Brain microvascular endothelial cell (primary cell): ENCODE measurements around the gene EPSTI1.
A peak's percentile ranks its signal among the peaks of the same experiment; 100 is the strongest.

Experiments
- DNase-seq: peaks from one replicate; pipeline ENCODE4 v3.0.0-alpha.2; 2020
- H3K27ac ChIP-seq: fragments of 250-450 bp; sonication (Bioruptor Pico); 2 replicates; pipeline ENCODE4 v1.5.1; 2020; ENCODE audit warnings: mild to moderate bottlenecking, moderate library complexity
- H3K27me3 ChIP-seq: fragments of 250-450 bp; sonication (Bioruptor Pico); replicated peaks from 2 replicates; pipeline ENCODE4 v1.5.1; 2020; ENCODE audit warnings: mild to moderate bottlenecking
- H3K36me3 ChIP-seq: fragments of 250-450 bp; sonication (Bioruptor Pico); replicated peaks from 2 replicates; pipeline ENCODE4 v1.5.1; 2020; ENCODE audit warnings: mild to moderate bottlenecking
- H3K4me3 ChIP-seq: 2 replicates; pipeline ENCODE4 v1.5.1; 2011; ENCODE audit warnings: low read depth, mild to moderate bottlenecking, control low read depth, low read length, moderate library complexity
- CTCF ChIP-seq: IDR thresholded peaks from 2 replicates; pipeline ENCODE4 v1.5.1; 2011; ENCODE audit warnings: low read depth, mild to moderate bottlenecking, moderate library complexity, low read length, control low read depth, inconsistent platforms; ENCODE audit errors: missing control alignments
- in situ Hi-C: cut with HindIII; loops from 2 replicates; pipeline ENCODE4 v1.10.0; 2017; ENCODE audit warnings: low sequenced_read_pairs, low pct_ligation_motif_present

EPSTI1 gene

GRCh38 chr13:43033038-43033437 lies 41.0 kb upstream of the EPSTI1 start:
- no peak for DNase-seq
- Histone ChIP-seq H3K27me3 (no peaks in the 10 kb centered on the region), H3K27ac (no peak overlapping the region), H3K36me3 (peaks cover 8% of the 10 kb centered on the region), H3K4me3 (no peak overlapping the region)
- in situ Hi-C loops: no loop called here
- TF ChIP-seq CTCF: no peak

GRCh38 chr13:43031881-43032280 lies 39.8 kb upstream of the EPSTI1 start:
- peaks cover 8% of the 10 kb centered on the region for H3K36me3 ChIP-seq
- H3K27ac ChIP-seq: no peak overlapping the region
- no peak overlapping the region for H3K4me3 ChIP-seq
- in situ Hi-C loops: no loop called here
- no peak for TF ChIP-seq CTCF
- H3K27me3 ChIP-seq: no peaks in the 10 kb centered on the region
- DNase-seq: no peak

- Histone ChIP-seq H3K27ac (no peak overlapping the region), H3K36me3 (peaks cover 8% of the 10 kb centered on the region), H3K4me3 (no peak overlapping the region), H3K27me3 (no peaks in the 10 kb centered on the region)
- in situ Hi-C loops: no loop called here
- no peak for TF ChIP-seq CTCF
- DNase-seq: peak; percentile 58
These were observed 38.5 kb upstream of the EPSTI1 start for GRCh38 chr13:43030548-43030947.

- Histone ChIP-seq H3K4me3 (no peak overlapping the region), H3K36me3 (no peaks in the 10 kb centered on the region), H3K27ac (no peak overlapping the region), H3K27me3 (no peaks in the 10 kb centered on the region)
- in situ Hi-C loops: no loop called here
- no peak for TF ChIP-seq CTCF
- DNase-seq: no peak
These were observed 34.2 kb upstream of the EPSTI1 start for GRCh38 chr13:43026262-43026661.

GRCh38 chr13:43023289-43023963 lies 31.4 kb upstream of the EPSTI1 start, which contains the start of gene DNAJC15:
Gene DNAJC15 (plus strand): TSS chr13:43023586. CDS start chr13:43023627, 41 bp downstream.
- DNase-seq: peak; percentile 87
- in situ Hi-C loops: no loop called here
- Histone ChIP-seq H3K27ac (peak within 1 kb of the TSS; percentile 80), H3K27me3 (no peaks in the 10 kb centered on the region), H3K4me3 (peak within 1 kb of the TSS; percentile 75), H3K36me3 (no peaks in the 10 kb centered on the region)
- peak; percentile 13 for TF ChIP-seq CTCF

- H3K27me3 ChIP-seq: no peaks in the 10 kb centered on the region
- no peak for TF ChIP-seq CTCF
- peak overlapping the region; percentile 75 for H3K4me3 ChIP-seq
- in situ Hi-C loops: no loop called here
- no peak for DNase-seq
- H3K27ac ChIP-seq: peak overlapping the region; percentile 80
- H3K36me3 ChIP-seq: no peaks in the 10 kb centered on the region
These were observed 30.9 kb upstream of the EPSTI1 start for GRCh38 chr13:43022934-43023288.
